IMR-90 (cell line): Measurements from ENCODE around the gene POLR1A. TPM values are rescaled to one million over a fixed set of nuclear protein-coding genes. Genes with fewer than 3 reads are reported as not detected.

Experiments used
- ATAC-seq: fragments of 200-7000 bp; cut with Tn5 transposase; 2 replicates; pipeline ENCODE4 v1.9.1; 2020; ENCODE audit warnings: low read depth, mild to moderate bottlenecking, moderate library complexity
- BruUV-seq: library from RNA; stranded (reverse); fragments of 400-500 nt; replicated peaks from 2 replicates; lab custom pipeline; 2021; lab: Mats Ljungman, UMichigan
- CTCF ChIA-PET: fragments of 300-600 bp; formaldehyde crosslinking; extraction: SDS; loops from one replicate; lab custom pipeline; 2021; ENCODE audit warnings: antibody characterized with exemption; lab: Yijun Ruan, JAX
- POLR2A ChIA-PET: fragments of 300-600 bp; sonication (Branson Sonifier 250); formaldehyde crosslinking; loops from one replicate; lab custom pipeline; 2022; ENCODE audit warnings: antibody characterized with exemption; ENCODE audit not compliant: unreplicated experiment; lab: Charles Lee
- DNase-seq: peaks from one replicate; pipeline ENCODE4 v3.0.0; 2013
- H2AFZ ChIP-seq: replicated peaks from 2 replicates; pipeline ENCODE3; 2013; ENCODE audit warnings: low read length, mild to moderate bottlenecking; ENCODE audit not compliant: poor library complexity
- H2AK5ac ChIP-seq: 2 replicates; pipeline ENCODE4 v1.6.1; 2013; ENCODE audit warnings: low read depth, low read length, inconsistent platforms
- H2AK9ac ChIP-seq: replicated peaks from 2 replicates; pipeline ENCODE3; 2013; ENCODE audit warnings: mild to moderate bottlenecking, low read depth, low read length, moderate library complexity; ENCODE audit not compliant: poor library complexity
- H2BK120ac ChIP-seq: 2 replicates; pipeline ENCODE4 v1.6.1; 2013; ENCODE audit warnings: low read depth, low read length, inconsistent platforms
- H2BK15ac ChIP-seq: 3 replicates; pipeline ENCODE4 v1.6.1; 2013; ENCODE audit warnings: low read depth, low read length, inconsistent platforms
- H2BK20ac ChIP-seq: 2 replicates; pipeline ENCODE4 v1.6.1; 2013; ENCODE audit warnings: low read depth, mild to moderate bottlenecking, inconsistent platforms, low read length, moderate library complexity
- H2BK5ac ChIP-seq: 2 replicates; pipeline ENCODE4 v1.6.1; 2013; ENCODE audit warnings: mild to moderate bottlenecking, low read depth, low read length, inconsistent platforms; ENCODE audit not compliant: poor library complexity, severe bottlenecking
- H3K14ac ChIP-seq: replicated peaks from 2 replicates; pipeline ENCODE4 v1.6.1; 2013; ENCODE audit warnings: low read depth, low read length, inconsistent platforms
- H3K18ac ChIP-seq: 2 replicates; pipeline ENCODE4 v1.6.1; 2013; ENCODE audit warnings: low read depth, low read length, control low read depth
- H3K23ac ChIP-seq: 2 replicates; pipeline ENCODE4 v1.6.1; 2013; ENCODE audit warnings: low read depth, low read length, inconsistent platforms
- H3K27ac ChIP-seq: 2 replicates; pipeline ENCODE4 v1.5.1; 2013; ENCODE audit warnings: mild to moderate bottlenecking, control low read depth, low read length; ENCODE audit not compliant: insufficient read depth
- H3K27me3 ChIP-seq: 2 replicates; pipeline ENCODE4 v1.6.1; 2013; ENCODE audit warnings: low read length; ENCODE audit not compliant: control insufficient read depth, insufficient read depth
- H3K36me3 ChIP-seq: 2 replicates; pipeline ENCODE4 v1.6.1; 2013; ENCODE audit warnings: low read length, mixed read lengths; ENCODE audit not compliant: control insufficient read depth, insufficient read depth
- H3K4ac ChIP-seq: 2 replicates; pipeline ENCODE4 v1.6.1; 2013; ENCODE audit warnings: low read depth, low read length, inconsistent platforms
- H3K4me1 ChIP-seq: 2 replicates; pipeline ENCODE4 v1.6.1; 2013; ENCODE audit warnings: low read length, mixed read lengths; ENCODE audit not compliant: control insufficient read depth, insufficient read depth
- H3K4me2 ChIP-seq: 2 replicates; pipeline ENCODE4 v1.6.1; 2013; ENCODE audit warnings: low read depth, mild to moderate bottlenecking, control low read depth, low read length, moderate library complexity
- H3K4me3 ChIP-seq: 2 replicates; pipeline ENCODE4 v1.5.1; 2013; ENCODE audit warnings: low read depth, mild to moderate bottlenecking, control low read depth, low read length, moderate library complexity; ENCODE audit not compliant: insufficient read depth
- H3K56ac ChIP-seq: 2 replicates; pipeline ENCODE4 v1.6.1; 2013; ENCODE audit warnings: low read length, inconsistent platforms; ENCODE audit not compliant: insufficient read depth; ENCODE audit errors: extremely low read depth
- H3K79me1 ChIP-seq, 2 experiments: 2 replicates each; pipeline ENCODE4 v1.6.1; 2013; ENCODE audit warnings: low read length in 2 of 2, inconsistent platforms in 1 of 2, low read depth in 1 of 2
- H3K9ac ChIP-seq: 2 replicates; pipeline ENCODE4 v1.6.1; 2013; ENCODE audit warnings: low read depth, low read length, control low read depth
- H3K9me1 ChIP-seq: 2 replicates; pipeline ENCODE4 v1.6.1; 2013; ENCODE audit warnings: low read length, inconsistent platforms; ENCODE audit not compliant: insufficient read depth
- H3K9me3 ChIP-seq: 2 replicates; pipeline ENCODE4 v1.6.1; 2013; ENCODE audit warnings: low read length; ENCODE audit not compliant: control insufficient read depth, insufficient read depth
- H4K20me1 ChIP-seq: 2 replicates; pipeline ENCODE4 v1.6.1; 2013; ENCODE audit warnings: low read length, inconsistent platforms; ENCODE audit not compliant: insufficient read depth
- H4K5ac ChIP-seq: 2 replicates; pipeline ENCODE4 v1.6.1; 2013; ENCODE audit warnings: mild to moderate bottlenecking, low read depth, low read length, control low read depth
- H4K8ac ChIP-seq, 2 experiments: 2 replicates each; pipeline ENCODE4 v1.6.1; 2013; ENCODE audit warnings: low read depth in 2 of 2, low read length in 2 of 2, control low read depth in 1 of 2, inconsistent platforms in 1 of 2
- H4K91ac ChIP-seq: 2 replicates; pipeline ENCODE4 v1.6.1; 2013; ENCODE audit warnings: low read depth, low read length, inconsistent platforms; ENCODE audit not compliant: insufficient read depth
- RAD21 ChIP-seq: IDR thresholded peaks from 2 replicates; pipeline ENCODE4 v1.6.1; 2012; ENCODE audit warnings: low read length, improper control_type of control experiment
- WGBS, 2 experiments: methylation state at CpG; one replicate each; pipeline versions ENCODE4 v1.1.5 to v1.1.7; 2013; ENCODE audit warnings: missing lambda C conversion rate in 2 of 2; ENCODE audit not compliant: insufficient read length in 1 of 2; ENCODE audit errors: extremely low coverage in 2 of 2; 5-methylcytosine and 5-hydroxymethylcytosine counted together
- dilution Hi-C: fragments of 300-500 bp; cut with HindIII; formaldehyde crosslinking; loops from one replicate; pipeline ENCODE4 v1.14.3; 2018; ENCODE audit warnings: low sequenced_read_pairs; ENCODE audit not compliant: unreplicated experiment
- in situ Hi-C: fragments of 300-500 bp; cut with MboI; formaldehyde crosslinking; loops from 3 replicates; pipeline ENCODE4 v1.14.3; 2019; ENCODE audit warnings: low sequenced_read_pairs, inconsistent platforms, mixed read lengths
- intact Hi-C: fragments of 100-400 bp; cut with micrococcal nuclease; formaldehyde crosslinking; loops from 2 replicates; pipeline ENCODE4 v1.10.0; 2022
- polyA plus RNA-seq, 3 experiments: library from polyadenylated mRNA; depleted of rRNA; stranded (reverse); fragments of >200 nt; gene quantifications; 2 replicates each; pipeline ENCODE4 v1.2.3, GENCODE V29; 2012; ENCODE audit warnings: low replicate concordance in 1 of 3
- total RNA-seq: library from RNA; depleted of rRNA; stranded (reverse); fragments of >200 nt; gene quantifications from 2 replicates; pipeline ENCODE4 v1.2.3, GENCODE V29; 2012

Gene POLR1A
- total and polyA plus RNA-seq, 2 of the 4 experiments (the other 2 are of a cell fraction): 7.6 to 27.4 TPM

DNA sequence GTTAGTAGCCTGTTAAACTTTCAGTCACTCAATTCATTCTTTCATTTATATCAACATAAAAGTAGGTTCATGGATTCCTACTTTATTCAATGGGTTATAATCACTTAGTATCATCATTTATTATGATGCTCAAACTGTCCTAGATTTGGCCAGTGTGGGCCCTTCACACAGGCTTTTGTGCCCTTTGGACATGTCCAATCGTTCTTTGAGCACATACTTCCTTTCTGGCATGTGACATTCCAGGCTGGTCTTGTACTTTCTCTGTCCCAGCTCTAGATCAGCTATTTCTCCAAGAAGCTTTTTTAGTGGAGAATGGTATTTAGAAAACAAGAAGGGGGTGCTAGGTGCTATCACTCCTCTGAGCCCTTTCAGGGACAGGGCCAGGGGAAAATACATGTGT, 11.5 kb downstream of the POLR1A start:
- Histone ChIP-seq H3K4me1 (no peaks in the 10 kb centered on the region), H2BK5ac (no peak overlapping the region), H2AK5ac (no peak overlapping the region), H4K91ac (no peak overlapping the region), H3K4me3 (no peak overlapping the region), H3K56ac (no peak overlapping the region), H2BK20ac (no peak overlapping the region), H4K5ac (no peak overlapping the region), H3K18ac (no peak overlapping the region), H3K9me3 (no peaks in the 10 kb centered on the region), H2AFZ (no peak overlapping the region), H3K79me1 (peaks cover 3 to 13% of the 10 kb centered on the region in 2 experiments; a peak in 3 of 4 replicates), H3K4ac (no peak overlapping the region), H3K4me2 (no peak overlapping the region), H3K36me3 (peaks cover 32% of the 10 kb centered on the region), H3K14ac (no peak overlapping the region), H3K23ac (no peak overlapping the region), H2AK9ac (no peak overlapping the region), H3K27me3 (no peaks in the 10 kb centered on the region), H3K9me1 (no peaks in the 10 kb centered on the region), H4K20me1 (0 out of 2 replicates have a peak, but pooled peaks cover 6% of the 10 kb centered on the region), H3K9ac (no peak overlapping the region), H4K8ac (no peak overlapping the region), H2BK120ac (no peak overlapping the region), H2BK15ac (no peak overlapping the region), H3K27ac (no peak overlapping the region)
- intact Hi-C loops: no loop called here
- DNase-seq (no peak), ATAC-seq (no peak)
- dilution Hi-C loops: no loop called here
- ChIA-PET POLR2A (no interaction called here), CTCF (no interaction called here)
- WGBS, 2 experiments: no CpG with 5 or more reads among the region's 1 CpG
- no peak for TF ChIP-seq RAD21
- BruUV-seq: no TSS peak
- in situ Hi-C loops: no loop called here
